ENCODE results near the gene ADCY2.

- TF ChIP-seq, protein P1, sequence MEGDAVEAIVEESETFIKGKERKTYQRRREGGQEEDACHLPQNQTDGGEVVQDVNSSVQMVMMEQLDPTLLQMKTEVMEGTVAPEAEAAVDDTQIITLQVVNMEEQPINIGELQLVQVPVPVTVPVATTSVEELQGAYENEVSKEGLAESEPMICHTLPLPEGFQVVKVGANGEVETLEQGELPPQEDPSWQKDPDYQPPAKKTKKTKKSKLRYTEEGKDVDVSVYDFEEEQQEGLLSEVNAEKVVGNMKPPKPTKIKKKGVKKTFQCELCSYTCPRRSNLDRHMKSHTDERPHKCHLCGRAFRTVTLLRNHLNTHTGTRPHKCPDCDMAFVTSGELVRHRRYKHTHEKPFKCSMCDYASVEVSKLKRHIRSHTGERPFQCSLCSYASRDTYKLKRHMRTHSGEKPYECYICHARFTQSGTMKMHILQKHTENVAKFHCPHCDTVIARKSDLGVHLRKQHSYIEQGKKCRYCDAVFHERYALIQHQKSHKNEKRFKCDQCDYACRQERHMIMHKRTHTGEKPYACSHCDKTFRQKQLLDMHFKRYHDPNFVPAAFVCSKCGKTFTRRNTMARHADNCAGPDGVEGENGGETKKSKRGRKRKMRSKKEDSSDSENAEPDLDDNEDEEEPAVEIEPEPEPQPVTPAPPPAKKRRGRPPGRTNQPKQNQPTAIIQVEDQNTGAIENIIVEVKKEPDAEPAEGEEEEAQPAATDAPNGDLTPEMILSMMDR (IDR thresholded peaks at IDR 0.05) = no peak
- TF ChIP-seq POLR2A (IDR thresholded peaks at IDR 0.05) = no peak
Observed at GRCh38 chr5:7706256-7706655, 310.3 kb downstream of the ADCY2 start.

Measured in heart left ventricle (tissue), 13 donors.